ENCODE results near the gene LDB1.

Gene LDB1, protein sequence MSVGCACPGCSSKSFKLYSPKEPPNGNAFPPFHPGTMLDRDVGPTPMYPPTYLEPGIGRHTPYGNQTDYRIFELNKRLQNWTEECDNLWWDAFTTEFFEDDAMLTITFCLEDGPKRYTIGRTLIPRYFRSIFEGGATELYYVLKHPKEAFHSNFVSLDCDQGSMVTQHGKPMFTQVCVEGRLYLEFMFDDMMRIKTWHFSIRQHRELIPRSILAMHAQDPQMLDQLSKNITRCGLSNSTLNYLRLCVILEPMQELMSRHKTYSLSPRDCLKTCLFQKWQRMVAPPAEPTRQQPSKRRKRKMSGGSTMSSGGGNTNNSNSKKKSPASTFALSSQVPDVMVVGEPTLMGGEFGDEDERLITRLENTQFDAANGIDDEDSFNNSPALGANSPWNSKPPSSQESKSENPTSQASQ

DNA sequence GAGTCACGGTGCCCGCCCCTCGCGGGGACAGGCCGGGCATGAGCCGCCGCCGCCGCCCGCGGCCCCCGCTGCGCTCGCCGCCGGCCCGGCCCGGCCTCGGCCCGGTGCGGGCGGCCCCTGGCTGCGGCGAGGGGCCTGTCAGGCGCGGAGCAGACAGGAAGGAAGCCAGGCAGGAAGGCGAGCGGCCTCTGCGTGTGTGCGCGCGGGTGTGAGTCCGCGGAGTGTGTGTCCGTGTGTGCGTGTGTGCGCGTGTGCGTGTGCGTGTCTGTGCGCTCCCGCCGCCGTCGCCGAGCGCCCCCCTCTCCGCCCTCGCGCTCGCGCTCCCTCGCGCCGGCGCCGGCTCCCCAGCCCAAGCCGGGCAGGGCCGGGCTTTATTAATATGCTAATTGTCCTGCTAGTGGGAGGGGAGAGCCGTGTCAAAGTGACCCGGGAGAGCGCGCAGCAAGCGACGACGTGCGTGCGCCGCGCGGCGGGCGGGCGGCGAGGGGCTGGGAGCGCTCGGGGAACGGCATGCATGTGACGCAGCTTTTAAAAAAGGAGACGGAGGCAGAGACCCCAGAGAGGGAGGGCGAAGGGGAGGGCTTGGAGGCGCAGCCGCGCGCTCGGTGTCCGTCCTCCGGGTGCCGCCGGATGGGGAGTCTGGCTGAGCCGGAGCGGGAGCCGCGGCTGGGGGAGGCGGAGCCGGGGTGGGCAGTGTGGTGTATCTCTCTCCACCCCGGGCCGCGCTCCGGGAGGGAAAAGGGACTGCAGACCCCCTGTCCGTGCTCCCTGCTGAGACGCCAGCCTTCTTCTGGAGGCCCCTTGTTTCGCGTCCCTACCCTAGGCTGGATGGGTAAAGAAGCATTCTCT, at the start of gene LDB1:
Gene LDB1 (minus strand): TSS at position 227 of the 849 bp plus-strand sequence. CDS start 258 bp downstream, outside the sequence.
- DNase-seq (ENCODE audit: low read depth), result peak; percentile 54

DNA sequence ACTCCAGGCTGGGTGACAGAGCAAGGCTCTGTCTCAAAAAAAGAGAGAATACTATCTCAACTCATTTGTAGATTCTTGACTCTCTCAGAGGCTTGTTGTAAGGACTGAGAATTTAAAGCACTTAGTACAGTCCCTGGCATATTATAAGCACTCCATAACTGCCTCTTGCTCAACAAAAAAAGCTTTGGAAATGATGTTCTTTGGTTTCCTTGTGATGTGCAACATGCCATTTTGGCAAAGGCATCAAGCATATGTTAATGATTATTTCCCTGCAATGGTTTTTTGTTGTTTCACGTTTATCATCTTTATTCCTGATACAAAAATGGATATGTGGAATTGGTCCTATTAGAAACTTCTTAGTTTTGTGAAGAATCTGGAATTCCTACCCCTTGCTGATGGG, 47.7 kb upstream of the LDB1 start:
- no peak for DNase-seq (ENCODE audit: low read depth)

GRCh38 chr10:102163342-102163989, 43.3 kb upstream of the LDB1 start:
- no peak for DNase-seq (ENCODE audit: low read depth)

DNA sequence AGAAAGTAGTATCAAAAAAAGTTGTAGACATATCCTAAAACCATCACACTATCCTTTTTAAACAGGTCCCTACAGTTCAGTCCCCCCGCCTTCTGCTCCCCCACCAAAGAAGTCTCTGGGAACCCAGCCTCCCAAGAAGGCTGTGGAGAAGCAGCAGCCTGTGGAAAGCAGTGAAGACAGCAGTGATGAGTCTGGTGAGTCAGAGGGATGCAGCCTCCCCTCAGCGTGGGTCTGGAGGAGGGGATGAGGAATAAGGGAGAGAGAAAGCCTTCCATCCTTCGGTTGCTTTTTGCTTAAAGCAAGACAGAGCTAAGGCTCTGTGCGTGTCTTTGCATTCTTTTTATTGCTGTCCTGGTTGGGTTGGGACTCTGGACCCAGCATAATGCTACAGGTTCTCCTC, 39.7 kb upstream of the LDB1 start:
- DNase-seq (ENCODE audit: low read depth), result no peak

DNA sequence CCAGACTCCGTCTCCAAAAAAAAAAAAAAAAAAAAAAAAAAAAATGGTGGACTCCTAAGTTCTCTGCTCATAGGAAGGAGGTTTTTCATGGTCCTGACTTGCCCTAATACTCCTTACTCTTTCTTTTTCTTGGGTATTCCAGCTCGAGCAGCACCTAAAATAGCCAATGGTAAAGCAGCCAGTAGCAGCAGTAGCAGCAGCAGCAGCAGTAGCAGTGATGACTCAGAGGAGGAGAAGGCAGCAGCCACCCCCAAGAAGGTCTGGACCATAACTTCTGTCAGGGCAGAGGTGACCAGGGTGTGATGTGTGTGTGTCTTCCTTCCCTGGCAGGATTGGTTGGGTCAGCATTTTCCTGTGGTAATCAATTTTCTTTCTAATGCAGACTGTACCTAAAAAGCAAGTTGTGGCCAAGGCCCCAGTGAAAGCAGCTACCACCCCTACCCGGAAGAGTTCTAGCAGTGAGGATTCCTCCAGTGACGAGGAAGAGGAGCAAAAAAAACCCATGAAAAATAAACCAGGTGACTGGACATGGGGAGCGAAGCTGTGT, 39.0 kb upstream of the LDB1 start:
- no peak for DNase-seq (ENCODE audit: low read depth)

GRCh38 chr10:102157224-102157623, 37.1 kb upstream of the LDB1 start:
- DNase-seq (ENCODE audit: low read depth), result no peak

GRCh38 chr10:102154466-102155116, 34.4 kb upstream of the LDB1 start:
- no peak for DNase-seq (ENCODE audit: low read depth)

- no peak for DNase-seq (ENCODE audit: low read depth)
Observed at GRCh38 chr10:102153093-102153620, 33.0 kb upstream of the LDB1 start.

GRCh38 chr10:102152545-102152890, 32.4 kb upstream of the LDB1 start:
- peak; percentile 41 for DNase-seq (ENCODE audit: low read depth)

DNA sequence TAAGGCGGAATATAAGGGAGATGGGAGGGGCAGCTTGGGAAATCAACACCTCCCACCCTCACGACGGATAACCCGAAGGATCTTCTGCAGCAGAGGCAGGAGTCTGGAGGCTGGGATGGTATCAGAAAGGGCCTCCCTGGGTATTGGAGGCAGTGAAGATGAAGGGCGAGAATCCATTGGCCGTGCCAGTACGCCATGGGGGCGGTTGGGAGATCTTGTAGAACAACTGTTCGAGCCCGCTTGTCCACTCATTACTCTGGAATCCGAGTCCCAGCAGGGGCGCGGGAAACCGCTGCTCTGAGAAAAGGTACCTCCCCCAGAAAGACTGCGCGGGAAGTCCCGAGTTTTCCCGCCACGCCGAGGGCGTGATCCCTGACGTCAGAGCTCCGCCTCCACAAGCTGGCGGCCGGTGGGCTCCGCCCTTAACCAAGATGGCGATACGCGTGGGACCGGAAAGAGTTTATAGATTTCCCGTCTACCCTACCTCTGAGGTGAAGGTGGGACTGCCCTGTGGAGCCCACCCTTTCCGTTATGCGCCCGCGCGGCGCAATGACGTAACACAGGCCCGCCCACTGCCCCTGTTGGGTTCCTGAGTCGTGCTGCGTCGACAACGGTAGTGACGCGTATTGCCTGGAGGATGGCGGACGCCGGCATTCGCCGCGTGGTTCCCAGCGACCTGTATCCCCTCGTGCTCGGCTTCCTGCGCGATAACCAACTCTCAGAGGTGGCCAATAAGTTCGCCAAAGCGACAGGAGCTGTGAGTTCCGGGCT, 31.8 kb upstream of the LDB1 start, which contains the start of gene NOLC1:
Gene NOLC1 (plus strand): TSS at position 616 of the 771 bp plus-strand sequence. CDS start 22 bp downstream, at position 638.
- peak; percentile 100 for DNase-seq (ENCODE audit: low read depth)

DNA sequence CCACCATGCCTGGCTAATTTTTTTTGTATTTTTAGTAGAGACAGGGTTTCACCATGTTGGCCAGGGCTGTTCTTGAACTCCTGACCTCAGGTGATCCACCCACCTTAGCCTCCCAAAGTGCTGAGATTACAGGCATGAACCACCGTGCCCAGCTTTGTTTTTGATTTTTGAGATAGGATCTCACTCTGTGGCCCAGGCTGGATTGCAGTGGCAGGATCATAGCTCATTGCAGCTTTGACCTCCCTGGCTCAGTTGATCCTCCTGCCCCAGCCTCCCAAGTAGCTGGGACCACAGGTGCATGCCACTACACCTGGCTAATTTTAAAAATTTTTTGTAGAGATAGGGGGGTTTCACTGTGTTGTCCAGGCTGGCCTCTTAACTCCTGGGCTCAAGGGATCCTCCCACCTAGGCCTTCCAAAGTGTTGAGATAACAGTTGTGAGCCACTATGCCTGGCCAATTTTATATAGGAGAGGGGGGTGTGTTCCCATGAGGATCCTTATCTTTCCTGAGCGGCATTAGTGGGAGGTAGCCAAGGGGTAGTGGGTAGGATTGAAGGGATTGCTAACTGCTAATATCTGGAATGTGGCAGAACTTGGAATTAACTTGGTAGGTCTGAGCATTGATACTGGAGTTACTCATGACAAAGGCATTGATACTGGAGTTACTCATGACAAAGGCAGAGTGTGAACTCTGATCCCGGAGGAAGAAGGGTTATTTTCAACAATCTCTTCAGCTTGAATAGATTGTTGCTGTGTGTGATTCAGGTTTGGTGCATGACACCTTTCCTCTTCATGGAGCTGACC, 31.0 kb upstream of the LDB1 start:
- DNase-seq (ENCODE audit: low read depth), result no peak

GRCh38 chr10:102148275-102148674, 28.1 kb upstream of the LDB1 start:
- DNase-seq (ENCODE audit: low read depth), result no peak

GRCh38 chr10:102147561-102147960, 27.4 kb upstream of the LDB1 start:
- DNase-seq (ENCODE audit: low read depth), result no peak

DNA sequence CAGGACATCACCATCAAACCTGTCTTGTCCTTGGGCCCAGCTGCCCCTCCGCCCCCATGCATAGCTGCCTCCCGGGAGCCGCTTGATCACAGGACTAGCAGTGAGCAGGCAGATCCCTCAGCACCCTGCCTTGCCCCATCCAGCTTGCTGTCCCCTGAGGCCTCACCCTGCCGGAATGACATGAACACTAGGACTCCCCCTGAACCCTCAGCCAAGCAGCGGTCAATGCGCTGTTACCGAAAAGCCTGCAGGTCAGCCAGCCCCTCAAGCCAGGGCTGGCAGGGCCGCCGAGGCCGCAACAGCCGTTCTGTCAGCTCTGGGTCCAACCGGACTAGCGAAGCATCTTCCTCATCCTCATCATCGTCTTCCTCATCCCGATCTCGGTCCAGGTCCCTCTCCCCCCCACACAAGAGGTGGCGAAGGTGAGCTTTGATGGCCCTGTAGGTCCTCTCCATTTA, 26.8 kb upstream of the LDB1 start:
- no peak for DNase-seq (ENCODE audit: low read depth)

- no peak for DNase-seq (ENCODE audit: low read depth)
Observed at GRCh38 chr10:102141583-102142107, 21.5 kb upstream of the LDB1 start.

GRCh38 chr10:102140913-102141540, 20.9 kb upstream of the LDB1 start:
- no peak for DNase-seq (ENCODE audit: low read depth)

- no peak for DNase-seq (ENCODE audit: low read depth)
Observed at GRCh38 chr10:102140218-102140617, 20.1 kb upstream of the LDB1 start.

DNA sequence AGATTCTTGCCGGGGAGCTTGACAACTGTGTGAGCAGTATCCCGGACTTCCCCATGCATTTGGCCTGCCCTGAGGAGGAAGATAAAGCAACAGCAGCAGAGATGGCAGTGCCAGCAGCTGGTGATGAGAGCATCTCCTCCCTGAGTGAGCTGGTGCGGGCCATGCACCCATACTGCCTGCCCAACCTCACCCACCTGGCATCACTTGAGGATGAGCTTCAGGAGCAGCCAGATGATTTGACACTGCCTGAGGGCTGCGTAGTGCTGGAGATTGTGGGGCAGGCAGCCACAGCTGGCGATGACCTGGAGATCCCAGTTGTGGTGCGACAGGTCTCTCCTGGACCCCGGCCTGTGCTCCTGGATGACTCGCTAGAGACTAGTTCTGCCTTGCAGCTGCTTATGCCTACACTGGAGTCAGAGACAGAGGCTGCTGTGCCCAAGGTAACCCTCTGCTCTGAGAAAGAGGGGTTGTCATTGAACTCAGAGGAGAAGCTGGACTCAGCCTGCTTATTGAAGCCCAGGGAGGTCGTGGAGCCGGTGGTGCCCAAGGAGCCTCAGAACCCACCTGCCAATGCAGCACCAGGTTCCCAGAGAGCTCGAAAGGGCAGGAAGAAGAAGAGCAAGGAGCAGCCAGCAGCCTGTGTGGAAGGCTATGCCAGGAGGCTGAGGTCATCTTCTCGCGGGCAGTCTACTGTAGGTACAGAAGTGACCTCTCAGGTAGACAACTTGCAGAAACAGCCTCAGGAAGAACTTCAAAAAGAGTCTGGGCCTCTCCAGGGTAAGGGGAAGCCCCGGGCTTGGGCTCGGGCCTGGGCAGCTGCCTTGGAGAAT, 19.3 kb upstream of the LDB1 start:
- DNase-seq (ENCODE audit: low read depth), result no peak

Data from stimulated activated CD8-positive, alpha-beta memory T cell treated with anti-CD3 and anti-CD28 coated beads, Interleukin-4, amount 100 ng/mL, for 24 hours (primary cell).